ENCODE results near the gene G6PC1. TPM values are rescaled to one million over a fixed set of nuclear protein-coding genes. Genes with fewer than 3 reads are reported as not detected.
"Not testable (repeated sequence)": the region's sequence is repeated elsewhere in the genome, so short reads cannot be mapped to it uniquely, and the experiment has no call there.

Gene G6PC1
- total RNA-seq, 2 donors from 2014 or later, result not detected

GRCh38 chr17:42871647-42872046 lies 29.0 kb upstream of the G6PC1 start:
- DNase-seq (ENCODE audit: low spot score) (no peak), ATAC-seq (ENCODE audit: insufficient number of reproducible peaks, low FRiP score, low read depth) (no peak)
- no peaks in the 10 kb centered on the region for H3K4me1 ChIP-seq (ENCODE audit: control insufficient read depth in 1 of 2, low read depth in 2 of 2)
- H3K4me3 ChIP-seq, result no peak overlapping the region
- no peak overlapping the region for H3K27ac ChIP-seq
- TF ChIP-seq, protein P1, sequence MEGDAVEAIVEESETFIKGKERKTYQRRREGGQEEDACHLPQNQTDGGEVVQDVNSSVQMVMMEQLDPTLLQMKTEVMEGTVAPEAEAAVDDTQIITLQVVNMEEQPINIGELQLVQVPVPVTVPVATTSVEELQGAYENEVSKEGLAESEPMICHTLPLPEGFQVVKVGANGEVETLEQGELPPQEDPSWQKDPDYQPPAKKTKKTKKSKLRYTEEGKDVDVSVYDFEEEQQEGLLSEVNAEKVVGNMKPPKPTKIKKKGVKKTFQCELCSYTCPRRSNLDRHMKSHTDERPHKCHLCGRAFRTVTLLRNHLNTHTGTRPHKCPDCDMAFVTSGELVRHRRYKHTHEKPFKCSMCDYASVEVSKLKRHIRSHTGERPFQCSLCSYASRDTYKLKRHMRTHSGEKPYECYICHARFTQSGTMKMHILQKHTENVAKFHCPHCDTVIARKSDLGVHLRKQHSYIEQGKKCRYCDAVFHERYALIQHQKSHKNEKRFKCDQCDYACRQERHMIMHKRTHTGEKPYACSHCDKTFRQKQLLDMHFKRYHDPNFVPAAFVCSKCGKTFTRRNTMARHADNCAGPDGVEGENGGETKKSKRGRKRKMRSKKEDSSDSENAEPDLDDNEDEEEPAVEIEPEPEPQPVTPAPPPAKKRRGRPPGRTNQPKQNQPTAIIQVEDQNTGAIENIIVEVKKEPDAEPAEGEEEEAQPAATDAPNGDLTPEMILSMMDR (IDR thresholded peaks at IDR 0.05), result no peak
- no peaks in the 10 kb centered on the region for H3K27me3 ChIP-seq (replicated peaks; ENCODE audit: insufficient read depth)
- no peaks in the 10 kb centered on the region for H3K9me3 ChIP-seq
- peaks cover 31% of the 10 kb centered on the region for H3K36me3 ChIP-seq

- DNase-seq (ENCODE audit: low spot score) (no peak), ATAC-seq (ENCODE audit: insufficient number of reproducible peaks, low FRiP score, low read depth) (no peak)
- H3K9me3 ChIP-seq, result no peaks in the 10 kb centered on the region
- H3K36me3 ChIP-seq, result peaks cover 25% of the 10 kb centered on the region
- no peaks in the 10 kb centered on the region for H3K4me1 ChIP-seq (ENCODE audit: control insufficient read depth in 1 of 2, low read depth in 2 of 2)
- no peaks in the 10 kb centered on the region for H3K27me3 ChIP-seq (replicated peaks; ENCODE audit: insufficient read depth)
- no peak overlapping the region for H3K4me3 ChIP-seq
- no peak overlapping the region for H3K27ac ChIP-seq
- TF ChIP-seq, protein P1 (IDR thresholded peaks at IDR 0.05), result no peak
These were observed 28.2 kb upstream of the G6PC1 start for GRCh38 chr17:42872251-42872965.

- H3K4me1 ChIP-seq (ENCODE audit: control insufficient read depth in 1 of 2, low read depth in 2 of 2), result no peaks in the 10 kb centered on the region
- TF ChIP-seq, protein P1 (IDR thresholded peaks at IDR 0.05), result no peak
- DNase-seq (ENCODE audit: low spot score) (no peak), ATAC-seq (ENCODE audit: insufficient number of reproducible peaks, low FRiP score, low read depth) (no peak)
- H3K27me3 ChIP-seq (replicated peaks; ENCODE audit: insufficient read depth), result no peaks in the 10 kb centered on the region
- H3K9me3 ChIP-seq, result no peaks in the 10 kb centered on the region
- peaks cover 25% of the 10 kb centered on the region for H3K36me3 ChIP-seq
- H3K27ac ChIP-seq, result no peak overlapping the region
- H3K4me3 ChIP-seq, result no peak overlapping the region
These were observed 27.3 kb upstream of the G6PC1 start for GRCh38 chr17:42873315-42873714.

- not testable (repeated sequence) for H3K9me3 ChIP-seq; H3K27me3 ChIP-seq (replicated peaks; ENCODE audit: insufficient read depth); H3K27ac ChIP-seq; DNase-seq (ENCODE audit: low spot score); ATAC-seq (ENCODE audit: insufficient number of reproducible peaks, low FRiP score, low read depth); H3K4me3 ChIP-seq; H3K4me1 ChIP-seq (ENCODE audit: control insufficient read depth in 1 of 2, low read depth in 2 of 2)
- H3K36me3 ChIP-seq, result peaks cover 25% of the 10 kb centered on the region
These were observed 26.5 kb upstream of the G6PC1 start for GRCh38 chr17:42873932-42874695.

GRCh38 chr17:42877037-42877436 lies 23.6 kb upstream of the G6PC1 start:
- DNase-seq (ENCODE audit: low spot score), result no peak
- TF ChIP-seq, protein P1 (IDR thresholded peaks at IDR 0.05), result no peak
- Histone ChIP-seq H3K36me3 (peaks cover 5% of the 10 kb centered on the region), H3K27me3 (replicated peaks; ENCODE audit: insufficient read depth) (no peaks in the 10 kb centered on the region), H3K27ac (no peak overlapping the region), H3K9me3 (no peaks in the 10 kb centered on the region), H3K4me1 (ENCODE audit: control insufficient read depth in 1 of 2, low read depth in 2 of 2) (no peaks in the 10 kb centered on the region), H3K4me3 (no peak overlapping the region)
- no peak for ATAC-seq (ENCODE audit: insufficient number of reproducible peaks, low FRiP score, low read depth)
